ENCODE results near the gene LDB2. TPM values are rescaled to one million over a fixed set of nuclear protein-coding genes. Genes with fewer than 3 reads are reported as not detected.

LDB2 gene
- total RNA-seq, 2 experiments from 2014 or later, result not detected

- no peak overlapping the region for H3K4me3 ChIP-seq (ENCODE audit: low read depth, low read length, poor library complexity, severe bottlenecking)
- H3K9me2 ChIP-seq (ENCODE audit: insufficient read depth, low read length), result no peaks in the 10 kb centered on the region
- intact Hi-C loops (cut with micrococcal nuclease; ENCODE audit: unreplicated experiment), result no loop called here
- POLR2A ChIA-PET, result interaction anchor here (0.5 kb wide), 1 partner anchor 30 kb away, joined by 4 read pairs; no protein-coding TSS in a partner anchor
- CTCF ChIA-PET (ENCODE audit: unreplicated experiment), result no interaction called here
- no peaks in the 10 kb centered on the region for H3K79me2 ChIP-seq (ENCODE audit: insufficient read depth, low read depth, low read length)
- TF ChIP-seq EZH2phosphoT487 (IDR thresholded peaks at IDR 0.05; ENCODE audit: borderline replicate concordance, low read depth, low read length), result no peak
- TF ChIP-seq CTCF (conservative IDR thresholded peaks at IDR 0.05; ENCODE audit: low read length), result no peak
- no peaks in the 10 kb centered on the region for H3K9me3 ChIP-seq (ENCODE audit: low read length)
- H3K4me2 ChIP-seq (ENCODE audit: low read length), result no peak overlapping the region
- no peaks in the 10 kb centered on the region for H3K36me3 ChIP-seq (ENCODE audit: insufficient read depth, low read length)
- no peaks in the 10 kb centered on the region for H4K20me1 ChIP-seq (ENCODE audit: insufficient read depth, low read length)
- no peak overlapping the region for H2AFZ ChIP-seq (ENCODE audit: low read length)
- BruUV-seq (replicated peaks), result no TSS peak
- H3K4me1 ChIP-seq (ENCODE audit: insufficient read depth, low read length, poor library complexity, severe bottlenecking), result no peaks in the 10 kb centered on the region
- DNase-seq (ENCODE audit: low spot score), result no peak
- H3K27ac ChIP-seq (ENCODE audit: low read depth, low read length, poor library complexity, severe bottlenecking), result no peak overlapping the region
These were observed 291.0 kb downstream of the LDB2 start for GRCh38 chr4:16607241-16608066.

GRCh38 chr4:16606691-16607090 is 291.8 kb downstream of the LDB2 start:
- Histone ChIP-seq H3K4me1 (ENCODE audit: insufficient read depth, low read length, poor library complexity, severe bottlenecking) (no peaks in the 10 kb centered on the region), H3K27ac (ENCODE audit: low read depth, low read length, poor library complexity, severe bottlenecking) (no peak overlapping the region), H3K36me3 (ENCODE audit: insufficient read depth, low read length) (no peaks in the 10 kb centered on the region), H4K20me1 (ENCODE audit: insufficient read depth, low read length) (no peaks in the 10 kb centered on the region), H3K79me2 (ENCODE audit: insufficient read depth, low read depth, low read length) (no peaks in the 10 kb centered on the region), H3K9me3 (ENCODE audit: low read length) (no peaks in the 10 kb centered on the region), H3K4me2 (ENCODE audit: low read length) (no peak overlapping the region), H3K9me2 (ENCODE audit: insufficient read depth, low read length) (no peaks in the 10 kb centered on the region), H2AFZ (ENCODE audit: low read length) (no peak overlapping the region), H3K4me3 (ENCODE audit: low read depth, low read length, poor library complexity, severe bottlenecking) (no peak overlapping the region)
- CTCF ChIA-PET (ENCODE audit: unreplicated experiment), result no interaction called here
- DNase-seq (ENCODE audit: low spot score), result no peak
- intact Hi-C loops (cut with micrococcal nuclease; ENCODE audit: unreplicated experiment), result no loop called here
- TF ChIP-seq EZH2phosphoT487 (IDR thresholded peaks at IDR 0.05; ENCODE audit: borderline replicate concordance, low read depth, low read length) (no peak), CTCF (conservative IDR thresholded peaks at IDR 0.05; ENCODE audit: low read length) (no peak)
- no TSS peak for BruUV-seq (replicated peaks)
- POLR2A ChIA-PET, result no interaction called here

GRCh38 chr4:16603178-16603577 is 295.3 kb downstream of the LDB2 start:
- ChIA-PET POLR2A (no interaction called here), CTCF (ENCODE audit: unreplicated experiment) (no interaction called here)
- no peak overlapping the region for H2AFZ ChIP-seq (ENCODE audit: low read length)
- H3K79me2 ChIP-seq (ENCODE audit: insufficient read depth, low read depth, low read length), result no peaks in the 10 kb centered on the region
- no peak overlapping the region for H3K4me2 ChIP-seq (ENCODE audit: low read length)
- intact Hi-C loops (cut with micrococcal nuclease; ENCODE audit: unreplicated experiment), result no loop called here
- H3K4me1 ChIP-seq (ENCODE audit: insufficient read depth, low read length, poor library complexity, severe bottlenecking), result no peaks in the 10 kb centered on the region
- H3K36me3 ChIP-seq (ENCODE audit: insufficient read depth, low read length), result no peaks in the 10 kb centered on the region
- H3K27ac ChIP-seq (ENCODE audit: low read depth, low read length, poor library complexity, severe bottlenecking), result no peak overlapping the region
- no peak for DNase-seq (ENCODE audit: low spot score)
- H4K20me1 ChIP-seq (ENCODE audit: insufficient read depth, low read length), result no peaks in the 10 kb centered on the region
- H3K4me3 ChIP-seq (ENCODE audit: low read depth, low read length, poor library complexity, severe bottlenecking), result no peak overlapping the region
- BruUV-seq (replicated peaks), result no TSS peak
- H3K9me3 ChIP-seq (ENCODE audit: low read length), result no peaks in the 10 kb centered on the region
- TF ChIP-seq EZH2phosphoT487 (IDR thresholded peaks at IDR 0.05; ENCODE audit: borderline replicate concordance, low read depth, low read length), result no peak
- TF ChIP-seq CTCF (conservative IDR thresholded peaks at IDR 0.05; ENCODE audit: low read length), result no peak
- H3K9me2 ChIP-seq (ENCODE audit: insufficient read depth, low read length), result no peaks in the 10 kb centered on the region
